HepG2 (cell line): ENCODE data around the gene PSMA2. TPM values are rescaled to one million over a fixed set of nuclear protein-coding genes. Genes with fewer than 3 reads are reported as not detected.

ENCODE experiments used
- ATAC-seq: fragments of 200-7000 bp; cut with Tn5 transposase; 3 replicates; pipeline ENCODE4 v1.9.1; 2020; ENCODE audit warnings: mild to moderate bottlenecking, moderate library complexity
- BruUV-seq: library from RNA; stranded (reverse); fragments of 400-500 nt; replicated peaks from 2 replicates; lab custom pipeline; 2021; lab: Mats Ljungman, UMichigan
- CTCF ChIA-PET: fragments of 300-600 bp; formaldehyde crosslinking; extraction: SDS; loops from one replicate; lab custom pipeline; 2021; ENCODE audit warnings: low total read pairs, inconsistent platforms, low intra/inter-chr PET ratio; lab: Yijun Ruan, JAX
- POLR2A ChIA-PET: fragments of 350-600 bp; sonication (Branson Sonifier 250); formaldehyde crosslinking; loops from one replicate; lab custom pipeline; 2020; ENCODE audit warnings: antibody characterized with exemption, inconsistent platforms; lab: Yijun Ruan, JAX
- DNase-seq: peaks from one replicate; pipeline ENCODE4 v3.0.0-alpha.2; 2015; ENCODE audit warnings: low spot score
- FAIRE-seq: peaks from 3 replicates; lab custom pipeline; 2011; peaks lifted over from hg19 to GRCh38; lab: Jason Lieb, UNC
- H2AFZ ChIP-seq: one replicate; pipeline ENCODE4 v1.6.1; 2011; ENCODE audit warnings: low read length, inconsistent platforms
- H3K27ac ChIP-seq: fragments of 300-600 bp; 3 replicates; pipeline ENCODE4 v1.8.0; 2011; ENCODE audit warnings: mixed run types, mild to moderate bottlenecking, mixed read lengths, low read length, inconsistent platforms; ENCODE audit not compliant: insufficient read depth; ENCODE audit errors: extremely low read length
- H3K27me3 ChIP-seq, 2 experiments: fragments of 200-600 bp in 1 of 2; 2 replicates in 1 of 2; 3 replicates in 1 of 2; pipeline versions ENCODE4 v1.6.0 to v1.8.0; 2011; ENCODE audit warnings: low read length in 2 of 2, mild to moderate bottlenecking in 2 of 2, moderate library complexity in 2 of 2, inconsistent platforms in 1 of 2; ENCODE audit not compliant: insufficient read depth in 2 of 2, control insufficient read depth in 1 of 2
- H3K36me3 ChIP-seq, 2 experiments: fragments of 200-600 bp in 1 of 2; replicated peaks in 1 of 2; 2 replicates in 1 of 2; 3 replicates in 1 of 2; pipeline versions ENCODE4 v1.5.1 to v1.8.0; 2011; ENCODE audit warnings: low read length in 2 of 2, inconsistent platforms in 1 of 2; ENCODE audit not compliant: insufficient read depth in 2 of 2, control insufficient read depth in 1 of 2
- H3K4me1 ChIP-seq: 2 replicates; pipeline ENCODE4 v1.5.1; 2012; ENCODE audit warnings: low read length, inconsistent platforms; ENCODE audit not compliant: insufficient read depth
- H3K4me2 ChIP-seq: 2 replicates; pipeline ENCODE4 v1.6.0; 2011; ENCODE audit warnings: low read depth, low read length, inconsistent platforms
- H3K4me3 ChIP-seq, 3 experiments: fragments of 200-600 bp in 1 of 3; sonication (generic), shearing (Covaris generic) in 1 of 3; replicated peaks in 1 of 3; 2 replicates each; pipeline ENCODE4 v1.5.1; 2011 to 2016; ENCODE audit warnings: low read length in 3 of 3, inconsistent platforms in 2 of 3, low read depth in 2 of 3, mild to moderate bottlenecking in 2 of 3, control low read depth in 1 of 3, mixed read lengths in 1 of 3; ENCODE audit not compliant: insufficient read depth in 1 of 3
- H3K79me2 ChIP-seq: one replicate; pipeline ENCODE4 v1.6.1; 2011; ENCODE audit warnings: low read length, inconsistent platforms; ENCODE audit not compliant: insufficient read depth
- H3K9ac ChIP-seq: 2 replicates; pipeline ENCODE4 v1.6.0; 2011; ENCODE audit warnings: mild to moderate bottlenecking, low read depth, low read length, inconsistent platforms; ENCODE audit not compliant: insufficient read depth
- H3K9me3 ChIP-seq: 2 replicates; pipeline ENCODE4 v1.5.1; 2012; ENCODE audit warnings: mild to moderate bottlenecking, low read length
- H4K20me1 ChIP-seq: 2 replicates; pipeline ENCODE4 v1.6.0; 2011; ENCODE audit warnings: inconsistent platforms, mild to moderate bottlenecking, low read length, moderate library complexity; ENCODE audit not compliant: insufficient read depth
- EZH2 ChIP-seq: conservative IDR thresholded peaks from 2 replicates; pipeline ENCODE4 v1.6.1; 2012; ENCODE audit warnings: mild to moderate bottlenecking, low read depth, low read length, moderate library complexity
- FOSL2 ChIP-seq: sonication (generic); formaldehyde crosslinking; IDR thresholded peaks from 2 replicates; pipeline ENCODE4 v1.4.0; 2020; ENCODE audit warnings: missing genetic modification reagents
- HMGA1 ChIP-seq: sonication (generic); formaldehyde crosslinking; conservative IDR thresholded peaks from 2 replicates; pipeline ENCODE4 v1.4.0; 2020; ENCODE audit warnings: missing genetic modification reagents
- JDP2 ChIP-seq: sonication (generic); formaldehyde crosslinking; IDR thresholded peaks from 2 replicates; pipeline ENCODE4 v1.8.1; 2022; ENCODE audit warnings: missing genetic modification reagents, borderline replicate concordance
- NFIC ChIP-seq: IDR thresholded peaks from 2 replicates; pipeline ENCODE4 v1.6.1; 2012; ENCODE audit warnings: mild to moderate bottlenecking, low read length, inconsistent platforms
- NFYB ChIP-seq: sonication (generic); formaldehyde crosslinking; IDR thresholded peaks from 2 replicates; pipeline ENCODE4 v1.4.0; 2020; ENCODE audit warnings: missing genetic modification reagents
- NFYC ChIP-seq: IDR thresholded peaks from 2 replicates; pipeline ENCODE4 v1.6.1; 2016; ENCODE audit warnings: missing genetic modification reagents, missing compliant biosample characterization
- RAD51 ChIP-seq: fragments of 450-650 bp; IDR thresholded peaks from 2 replicates; pipeline ENCODE4 v1.6.1; 2016; ENCODE audit warnings: borderline replicate concordance
- SMAD9 ChIP-seq: sonication (generic); formaldehyde crosslinking; IDR thresholded peaks from 2 replicates; pipeline ENCODE4 v1.5.1; 2020; ENCODE audit warnings: mild to moderate bottlenecking, missing genetic modification reagents
- THAP11 ChIP-seq: IDR thresholded peaks from 2 replicates; pipeline ENCODE4 v1.6.1; 2016; ENCODE audit warnings: missing biosample characterization, missing genetic modification reagents
- XBP1 ChIP-seq: sonication (generic); formaldehyde crosslinking; IDR thresholded peaks from 2 replicates; pipeline ENCODE4 v1.5.0; 2020; ENCODE audit warnings: missing genetic modification reagents
- ZNF143 ChIP-seq: sonication (generic); formaldehyde crosslinking; IDR thresholded peaks from 2 replicates; pipeline ENCODE4 v1.4.0; 2020; ENCODE audit warnings: missing genetic modification reagents
- ZNF329 ChIP-seq: sonication (generic); formaldehyde crosslinking; IDR thresholded peaks from 2 replicates; pipeline ENCODE4 v1.9.0; 2021; ENCODE audit warnings: low read depth, mild to moderate bottlenecking, missing genetic modification reagents
- ZNF441 ChIP-seq: sonication (generic); formaldehyde crosslinking; IDR thresholded peaks from 2 replicates; pipeline ENCODE4 v1.7.0; 2021; ENCODE audit warnings: missing genetic modification reagents, borderline replicate concordance
- ZNF547 ChIP-seq: sonication (generic); formaldehyde crosslinking; IDR thresholded peaks from 2 replicates; pipeline ENCODE4 v1.5.1; 2020; ENCODE audit warnings: mild to moderate bottlenecking, missing genetic modification reagents
- WGBS: methylation state at CpG from one replicate; pipeline ENCODE4 v1.1.6; 2017; ENCODE audit warnings: low lambda C conversion rate; 5-methylcytosine and 5-hydroxymethylcytosine counted together
- in situ Hi-C: cut with HindIII; loops from 2 replicates; pipeline ENCODE4 v1.10.0; 2017; ENCODE audit warnings: low pct_unique_long_range_greater_than_20kb; ENCODE audit not compliant: extremely low pct_ligation_motif_present
- intact Hi-C: fragments of 100-400 bp; cut with micrococcal nuclease; formaldehyde crosslinking; loops from one replicate; pipeline ENCODE4 v1.10.0; 2022; ENCODE audit not compliant: unreplicated experiment
- polyA plus RNA-seq, 8 experiments: library from polyadenylated mRNA; depleted of rRNA in 3 of 8; stranded (reverse) in 7 of 8; unstranded in 1 of 8; fragments of >200 nt; fragmentation: Illumina TruSeq in 4 of 8; extraction: Trizol in 4 of 8; gene quantifications; 2 replicates each; pipeline versions ENCODE4 v1.2.1 to v1.2.3, GENCODE V29; 2011 to 2016; ENCODE audit warnings: low read depth in 4 of 8, missing spikeins in 1 of 8, mixed read lengths in 1 of 8; ENCODE audit not compliant: insufficient read depth in 1 of 8
- total RNA-seq, 5 experiments: library from RNA; depleted of rRNA; stranded (reverse); fragments of >200 nt; fragmentation: Illumina TruSeq; extraction: Trizol; gene quantifications; 2 replicates each; pipeline ENCODE4 v1.2.3, GENCODE V29; 2016; ENCODE audit warnings: low read depth in 1 of 5
- TF ChIP-seq, protein P1 (sequence below): sonication (generic); formaldehyde crosslinking; IDR thresholded peaks from 2 replicates; pipeline ENCODE4 v1.8.0; 2023; ENCODE audit warnings: mild to moderate bottlenecking, missing genetic modification reagents

Gene PSMA2
- total and polyA plus RNA-seq, 2 of the 13 experiments (the other 11 are each of a cell fraction or from before 2014, with no cell fraction given) = 125 to 266 TPM

DNA sequence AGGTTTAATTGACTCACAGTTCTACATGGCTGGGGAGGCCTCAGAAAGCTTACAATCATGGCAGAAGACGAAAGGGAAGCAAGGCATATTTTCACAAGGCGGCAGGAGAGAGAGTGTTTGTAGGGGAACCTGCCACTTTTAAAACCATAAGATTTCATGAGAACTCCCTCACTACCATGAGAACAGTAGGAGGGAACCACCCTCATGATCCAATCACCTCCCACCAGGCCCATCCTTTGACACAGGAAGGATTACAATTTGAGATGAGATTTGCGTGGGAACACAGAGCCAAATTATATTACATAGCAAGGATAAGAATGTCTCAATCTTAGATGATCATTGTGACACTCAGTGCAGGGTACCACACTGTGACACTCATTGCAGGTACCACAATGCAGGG is 44.4 kb upstream of the PSMA2 start:
- DNase-seq (no peak), FAIRE-seq (no peak), ATAC-seq (no peak)
- no peak overlapping the region; the same call in 1 of the 2 replicates for H3K9ac ChIP-seq
- no peaks in the 10 kb centered on the region for H3K4me1 ChIP-seq
- no peaks in the 10 kb centered on the region for H3K36me3 ChIP-seq
- no peak overlapping the region for H3K4me2 ChIP-seq
- H3K9me3 ChIP-seq = no peaks in the 10 kb centered on the region
- BruUV-seq = no TSS peak
- no peak overlapping the region for H3K4me3 ChIP-seq
- no peak overlapping the region for H3K27ac ChIP-seq
- in situ Hi-C loops (no loop called here), intact Hi-C loops (no loop called here)
- ChIA-PET POLR2A (no interaction called here), CTCF (no interaction called here)
- H3K27me3 ChIP-seq = no peaks in the 10 kb centered on the region
- TF ChIP-seq JDP2 (CRISPR knock-in tag) (no peak), EZH2 (no peak), SMAD9 (CRISPR knock-in tag) (no peak), ZNF547 (no peak), XBP1 (CRISPR knock-in tag) (no peak), NFIC (no peak)
- TF ChIP-seq, protein P1, sequence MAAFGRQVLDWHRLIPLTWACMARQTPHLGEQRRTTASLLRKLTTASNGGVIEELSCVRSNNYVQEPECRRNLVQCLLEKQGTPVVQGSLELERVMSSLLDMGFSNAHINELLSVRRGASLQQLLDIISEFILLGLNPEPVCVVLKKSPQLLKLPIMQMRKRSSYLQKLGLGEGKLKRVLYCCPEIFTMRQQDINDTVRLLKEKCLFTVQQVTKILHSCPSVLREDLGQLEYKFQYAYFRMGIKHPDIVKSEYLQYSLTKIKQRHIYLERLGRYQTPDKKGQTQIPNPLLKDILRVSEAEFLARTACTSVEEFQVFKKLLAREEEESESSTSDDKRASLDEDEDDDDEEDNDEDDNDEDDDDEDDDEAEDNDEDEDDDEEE (CRISPR knock-in tag) = no peak
- no peak overlapping the region for H2AFZ ChIP-seq
- 42% methylated on average over 3 of the region's 3 CpGs for WGBS
- no peaks in the 10 kb centered on the region for H3K79me2 ChIP-seq
- no peaks in the 10 kb centered on the region for H4K20me1 ChIP-seq

DNA sequence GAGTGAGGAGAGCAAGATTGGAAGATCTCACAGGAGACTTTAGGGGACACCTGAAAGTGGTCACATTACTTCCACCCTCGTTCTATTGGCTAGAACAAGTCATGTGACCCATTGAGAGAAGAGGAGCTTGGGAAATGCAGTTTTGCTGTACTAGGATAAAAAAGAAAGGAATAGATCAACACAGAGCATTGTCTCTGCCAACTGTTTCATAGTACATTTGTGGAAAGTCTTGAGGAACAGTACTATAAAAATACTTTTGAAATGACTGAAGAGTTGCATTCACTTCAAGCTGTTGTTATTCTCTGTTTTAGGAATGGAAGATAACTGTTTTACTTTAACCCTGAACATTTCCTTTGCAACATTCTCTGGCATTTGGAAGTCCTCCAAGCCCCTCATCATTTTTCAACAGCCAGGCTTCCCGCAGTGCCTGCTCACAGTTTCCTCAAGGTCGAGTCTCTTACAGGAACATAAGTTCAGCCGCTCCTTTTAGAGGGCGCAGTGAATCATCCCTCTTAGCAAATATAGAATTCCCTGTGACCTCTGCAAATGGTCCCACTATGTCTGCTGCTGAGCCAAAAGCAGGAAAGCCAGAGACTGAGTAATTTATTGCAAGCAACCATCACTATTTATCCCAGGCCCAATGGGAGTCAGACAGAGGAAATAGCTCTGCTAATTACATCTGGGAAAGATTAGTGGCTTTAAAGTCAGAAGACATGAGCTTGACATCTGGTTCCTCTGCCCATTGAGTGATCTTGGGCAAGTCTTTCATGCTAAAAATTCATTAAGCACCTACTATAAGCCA is 40.9 kb upstream of the PSMA2 start:
- no TSS peak for BruUV-seq
- no peak overlapping the region for H2AFZ ChIP-seq
- POLR2A ChIA-PET = no interaction called here
- H3K27ac ChIP-seq = no peak overlapping the region
- H3K4me3 ChIP-seq = no peak overlapping the region
- no peak overlapping the region for H3K4me2 ChIP-seq
- H3K27me3 ChIP-seq = no peaks in the 10 kb centered on the region
- TF ChIP-seq HMGA1 (CRISPR knock-in tag) (no peak), ZNF143 (CRISPR knock-in tag) (0 out of 2 replicates have a peak, but pooled peaks have one; percentile 43), THAP11 (CRISPR knock-in tag) (peak; percentile 77), RAD51 (peak; percentile 14; the same call in 1 of the 2 replicates), FOSL2 (CRISPR knock-in tag) (peak; percentile 61), ZNF329 (no peak), NFYC (CRISPR knock-in tag) (peak; percentile 64), NFYB (CRISPR knock-in tag) (peak; percentile 78), ZNF441 (no peak)
- TF ChIP-seq, all 625 proteins: peak for 6
- no peaks in the 10 kb centered on the region for H3K9me3 ChIP-seq
- in situ Hi-C loops (no loop called here), intact Hi-C loops (no loop called here)
- CTCF ChIA-PET = no interaction called here
- H3K9ac ChIP-seq = no peak overlapping the region
- H4K20me1 ChIP-seq = no peaks in the 10 kb centered on the region
- DNase-seq (peak; percentile 20), ATAC-seq (no peak; the same call in 2 of the 3 replicates), FAIRE-seq (no peak)
- H3K79me2 ChIP-seq = no peaks in the 10 kb centered on the region
- H3K36me3 ChIP-seq = no peaks in the 10 kb centered on the region
- H3K4me1 ChIP-seq = no peaks in the 10 kb centered on the region
- WGBS = 4% methylated on average over 5 of the region's 5 CpGs
